ENCODE measurements around the gene TTC21B. TPM values are rescaled to one million over a fixed set of nuclear protein-coding genes. Genes with fewer than 3 reads are reported as not detected.
"Not testable (repeated sequence)": the region's sequence is repeated elsewhere in the genome, so short reads cannot be mapped to it uniquely, and the experiment has no call there.

The TTC21B gene
- total and polyA plus RNA-seq, 10 of the 15 experiments (the other 5 are each of a cell fraction or from before 2014, with no cell fraction given), result 2.7 to 22.4 (median 11.3) TPM

- H3K4me3 ChIP-seq, result no peak overlapping the region
- SMC1A ChIA-PET (ENCODE audit: uncharacterized antibody, unreplicated experiment), result no interaction called here
- TF ChIP-seq E4F1 (IDR thresholded peaks at IDR 0.05; ENCODE audit: borderline replicate concordance, partially characterized antibody), result no peak
- no peak for TF ChIP-seq NRF1 (conservative IDR thresholded peaks at IDR 0.05; ENCODE audit: low read depth, low read length)
- no peak for TF ChIP-seq RBBP5 (conservative IDR thresholded peaks at IDR 0.05)
- TF ChIP-seq BHLHE40 (IDR thresholded peaks at IDR 0.05; ENCODE audit: borderline replicate concordance in 1 of 2, low read depth in 2 of 2, low read length in 1 of 2), result no peak
- TF ChIP-seq HDAC6 (IDR thresholded peaks at IDR 0.05; ENCODE audit: unreplicated experiment), result no peak
- no peak for TF ChIP-seq MLLT1 (IDR thresholded peaks at IDR 0.05)
- no peak for TF ChIP-seq SIX5 (IDR thresholded peaks at IDR 0.05; ENCODE audit: low read depth, low read length, severe bottlenecking)
- no peak for TF ChIP-seq KDM1A (IDR thresholded peaks at IDR 0.05; ENCODE audit: borderline replicate concordance)
- no peak for TF ChIP-seq RAD21 (IDR thresholded peaks at IDR 0.05; ENCODE audit: insufficient read depth, low read depth, low read length)
- no peak for TF ChIP-seq ZBED1 (IDR thresholded peaks at IDR 0.05; ENCODE audit: borderline replicate concordance)
- TF ChIP-seq TCF12 (IDR thresholded peaks at IDR 0.05; ENCODE audit: low read depth, low read length), result no peak
- TF ChIP-seq POLR2A (IDR thresholded peaks at IDR 0.05; ENCODE audit: low read depth, low read length), result no peak
- TF ChIP-seq RB1 (IDR thresholded peaks at IDR 0.05; ENCODE audit: borderline replicate concordance), result no peak
- RAD21 ChIA-PET (ENCODE audit: unreplicated experiment), result no interaction called here
- no peaks in the 10 kb centered on the region for H3K9me3 ChIP-seq (replicated peaks; ENCODE audit: control insufficient read depth, insufficient read depth, low read length)
- in situ Hi-C loops (cut with MboI) (no loop called here), intact Hi-C loops (cut with micrococcal nuclease; ENCODE audit: unreplicated experiment) (no loop called here)
- no peak overlapping the region for H3K9ac ChIP-seq (ENCODE audit: control insufficient read depth, insufficient read depth, low read length)
- H3K27me3 ChIP-seq (replicated peaks in 1 of 2; ENCODE audit: control insufficient read depth in 2 of 2, insufficient read depth in 2 of 2, low read length in 1 of 2), result no peaks in the 10 kb centered on the region
- no peak for ATAC-seq
- FAIRE-seq, result no peak
- H2AFZ ChIP-seq (ENCODE audit: control insufficient read depth, low read depth, low read length), result no peak overlapping the region
- BruUV-seq (replicated peaks), result no TSS peak
- H3K79me2 ChIP-seq (ENCODE audit: control insufficient read depth, insufficient read depth, low read length), result no peaks in the 10 kb centered on the region
- CTCF ChIA-PET, result no interaction called here
- no peak for DNase-seq (ENCODE audit: low read depth, low spot score)
- H3K36me3 ChIP-seq (ENCODE audit: control insufficient read depth in 2 of 2, insufficient read depth in 2 of 2, low read length in 1 of 2), result no peaks in the 10 kb centered on the region
- no peak overlapping the region for H3K4me2 ChIP-seq (ENCODE audit: control insufficient read depth, insufficient read depth)
- H4K20me1 ChIP-seq (ENCODE audit: control insufficient read depth, insufficient read depth), result no peaks in the 10 kb centered on the region
- H3K27ac ChIP-seq (ENCODE audit: control insufficient read depth, insufficient read depth), result no peak overlapping the region
- H3K4me1 ChIP-seq (ENCODE audit: control insufficient read depth, insufficient read depth, low read length), result no peaks in the 10 kb centered on the region
- POLR2A ChIA-PET, result no interaction called here
Observed at GRCh38 chr2:165985120-165985519, 31.5 kb upstream of the TTC21B start.

GRCh38 chr2:165972161-165972560 lies 18.6 kb upstream of the TTC21B start:
- H3K36me3 ChIP-seq (ENCODE audit: control insufficient read depth in 2 of 2, insufficient read depth in 2 of 2, low read length in 1 of 2); H3K4me3 ChIP-seq; in situ Hi-C loops (cut with MboI); BruUV-seq (replicated peaks); FAIRE-seq; H4K20me1 ChIP-seq (ENCODE audit: control insufficient read depth, insufficient read depth); H3K4me2 ChIP-seq (ENCODE audit: control insufficient read depth, insufficient read depth); intact Hi-C loops (cut with micrococcal nuclease; ENCODE audit: unreplicated experiment); SMC1A ChIA-PET (ENCODE audit: uncharacterized antibody, unreplicated experiment); H3K9ac ChIP-seq (ENCODE audit: control insufficient read depth, insufficient read depth, low read length); H3K9me3 ChIP-seq (replicated peaks; ENCODE audit: control insufficient read depth, insufficient read depth, low read length); H3K4me1 ChIP-seq (ENCODE audit: control insufficient read depth, insufficient read depth, low read length); H3K27me3 ChIP-seq (replicated peaks in 1 of 2; ENCODE audit: control insufficient read depth in 2 of 2, insufficient read depth in 2 of 2, low read length in 1 of 2); POLR2A ChIA-PET; H3K79me2 ChIP-seq (ENCODE audit: control insufficient read depth, insufficient read depth, low read length); DNase-seq (ENCODE audit: low read depth, low spot score); ATAC-seq; H3K27ac ChIP-seq (ENCODE audit: control insufficient read depth, insufficient read depth); H2AFZ ChIP-seq (ENCODE audit: control insufficient read depth, low read depth, low read length): not testable (repeated sequence)
- RAD21 ChIA-PET (ENCODE audit: unreplicated experiment), result interaction anchor here (1.4 kb wide), 1 partner anchor 19 kb away, joined by 3 read pairs; the partner anchor contains the start of gene TTC21B
- CTCF ChIA-PET, result interaction anchor here (1.1 kb wide), 1 partner anchor 17 kb away, joined by 3 read pairs; no protein-coding TSS in a partner anchor

Data from GM12878 (cell line).